Nephron (organoid): ENCODE data around the gene EPHA3.
A peak's percentile ranks its signal among the peaks of the same experiment; 100 is the strongest.

Source experiments
- H3K27ac Mint-ChIP-seq, 3 experiments: 2 replicates each; pipeline ENCODE4 v1.8.0; 2020; ENCODE audit warnings: mixed read lengths in 3 of 3, mild to moderate bottlenecking in 2 of 3, moderate library complexity in 1 of 3
- H3K27me3 Mint-ChIP-seq: 2 replicates; pipeline ENCODE4 v1.8.0; 2021; ENCODE audit warnings: low read depth, mild to moderate bottlenecking, moderate library complexity, mixed read lengths
- H3K36me3 Mint-ChIP-seq: 2 replicates; pipeline ENCODE4 v1.8.0; 2020; ENCODE audit warnings: low read depth, mixed read lengths
- H3K4me1 Mint-ChIP-seq: 2 replicates; pipeline ENCODE4 v1.8.0; 2020; ENCODE audit warnings: mixed read lengths
- H3K4me3 Mint-ChIP-seq, 3 experiments: 2 replicates each; pipeline ENCODE4 v1.8.0; 2020; ENCODE audit warnings: mild to moderate bottlenecking in 3 of 3, mixed read lengths in 3 of 3, moderate library complexity in 2 of 3
- H3K9me3 Mint-ChIP-seq: 2 replicates; pipeline ENCODE4 v1.8.0; 2020; ENCODE audit warnings: mixed read lengths
- CTCF ChIP-seq, 3 experiments: fragments of 200-600 bp; sonication (generic); IDR thresholded peaks; one replicate each; pipeline ENCODE4 v1.5.0; 2021; ENCODE audit warnings: antibody characterized with exemption in 3 of 3; ENCODE audit not compliant: unreplicated experiment in 3 of 3

Gene EPHA3

GRCh38 chr3:89353465-89353864, 246.0 kb downstream of the EPHA3 start:
- TF ChIP-seq CTCF (IDR thresholded peaks at IDR 0.05; ENCODE audit: unreplicated experiment in 3 of 3): no peak
- H3K4me3 Mint-ChIP-seq: no peak overlapping the region
- no peaks in the 10 kb centered on the region for H3K27me3 Mint-ChIP-seq
- H3K36me3 Mint-ChIP-seq: peaks cover 12% of the 10 kb centered on the region
- peaks cover 4% of the 10 kb centered on the region for H3K9me3 Mint-ChIP-seq
- no peaks in the 10 kb centered on the region for H3K4me1 Mint-ChIP-seq
- no peak overlapping the region for H3K27ac Mint-ChIP-seq

- Mint-ChIP-seq H3K27me3 (no peaks in the 10 kb centered on the region), H3K36me3 (peaks cover 8% of the 10 kb centered on the region), H3K27ac (no peak overlapping the region), H3K9me3 (peaks cover 2% of the 10 kb centered on the region), H3K4me1 (peaks cover 23% of the 10 kb centered on the region), H3K4me3 (no peak overlapping the region)
- TF ChIP-seq CTCF (IDR thresholded peaks at IDR 0.05; ENCODE audit: unreplicated experiment in 3 of 3): no peak
These were observed 250.9 kb downstream of the EPHA3 start for GRCh38 chr3:89358281-89358680.

- Mint-ChIP-seq H3K36me3 (peaks cover 8% of the 10 kb centered on the region), H3K27me3 (no peaks in the 10 kb centered on the region), H3K4me3 (no peak overlapping the region), H3K4me1 (peaks cover 29% of the 10 kb centered on the region), H3K9me3 (peaks cover 2% of the 10 kb centered on the region), H3K27ac (peak overlapping the region in 1 of 3 experiments; percentile 12)
- no peak for TF ChIP-seq CTCF (IDR thresholded peaks at IDR 0.05; ENCODE audit: unreplicated experiment in 3 of 3)
These were observed 252.7 kb downstream of the EPHA3 start for GRCh38 chr3:89360156-89360555.

- peaks cover 29% of the 10 kb centered on the region for H3K4me1 Mint-ChIP-seq
- H3K36me3 Mint-ChIP-seq: no peaks in the 10 kb centered on the region
- no peaks in the 10 kb centered on the region for H3K9me3 Mint-ChIP-seq
- peak overlapping the region in 1 of 3 experiments; percentile 52 for H3K4me3 Mint-ChIP-seq
- TF ChIP-seq CTCF (IDR thresholded peaks at IDR 0.05; ENCODE audit: unreplicated experiment in 3 of 3): no peak
- no peaks in the 10 kb centered on the region for H3K27me3 Mint-ChIP-seq
- H3K27ac Mint-ChIP-seq: peak overlapping the region; percentile 47 to 61 (median 52)
These were observed 255.1 kb downstream of the EPHA3 start for GRCh38 chr3:89362496-89362895.

GRCh38 chr3:89363171-89363570, 255.8 kb downstream of the EPHA3 start:
- Mint-ChIP-seq H3K27me3 (no peaks in the 10 kb centered on the region), H3K9me3 (peaks cover 4% of the 10 kb centered on the region), H3K27ac (peak overlapping the region in 2 of 3 experiments; percentile 52 to 71), H3K36me3 (peaks cover 5% of the 10 kb centered on the region), H3K4me3 (no peak overlapping the region), H3K4me1 (peaks cover 34% of the 10 kb centered on the region)
- no peak for TF ChIP-seq CTCF (IDR thresholded peaks at IDR 0.05; ENCODE audit: unreplicated experiment in 3 of 3)

GRCh38 chr3:89364314-89364713, 256.9 kb downstream of the EPHA3 start:
- H3K4me3 Mint-ChIP-seq: no peak overlapping the region
- no peak for TF ChIP-seq CTCF (IDR thresholded peaks at IDR 0.05; ENCODE audit: unreplicated experiment in 3 of 3)
- peaks cover 35% of the 10 kb centered on the region for H3K4me1 Mint-ChIP-seq
- H3K9me3 Mint-ChIP-seq: peaks cover 11% of the 10 kb centered on the region
- peak overlapping the region in 2 of 3 experiments; percentile 66 to 86 for H3K27ac Mint-ChIP-seq
- H3K27me3 Mint-ChIP-seq: no peaks in the 10 kb centered on the region
- peaks cover 16% of the 10 kb centered on the region for H3K36me3 Mint-ChIP-seq
